Measurements from ENCODE around the gene PRLH. TPM values are rescaled to one million over a fixed set of nuclear protein-coding genes. Genes with fewer than 3 reads are reported as not detected.

Gene PRLH
- total RNA-seq, 1 donor from 2014 or later: not detected

GRCh38 chr2:237572021-237572741 lies 5.8 kb downstream of the PRLH start:
- TF ChIP-seq CTCF (IDR thresholded peaks at IDR 0.05; ENCODE audit: insufficient read depth, low read length, severe bottlenecking): peak; percentile 98
- H3K27me3 ChIP-seq (ENCODE audit: control insufficient read depth, insufficient read depth, low read length): no peaks in the 10 kb centered on the region
- peak; percentile 74 for DNase-seq (ENCODE audit: low read depth)
- FAIRE-seq: peak; percentile 93
- H3K36me3 ChIP-seq (ENCODE audit: control insufficient read depth, insufficient read depth, low read length): no peaks in the 10 kb centered on the region
- H3K4me3 ChIP-seq (ENCODE audit: low read depth, low read length): no peak overlapping the region

- FAIRE-seq (no peak), DNase-seq (ENCODE audit: low read depth) (no peak)
- Histone ChIP-seq H3K36me3 (ENCODE audit: control insufficient read depth, insufficient read depth, low read length) (no peaks in the 10 kb centered on the region), H3K4me3 (ENCODE audit: low read depth, low read length) (no peak overlapping the region), H3K27me3 (ENCODE audit: control insufficient read depth, insufficient read depth, low read length) (no peaks in the 10 kb centered on the region)
- no peak for TF ChIP-seq CTCF (IDR thresholded peaks at IDR 0.05; ENCODE audit: insufficient read depth, low read length, severe bottlenecking)
Observed at GRCh38 chr2:237572742-237573101, 6.3 kb downstream of the PRLH start.

- Histone ChIP-seq H3K4me3 (ENCODE audit: low read depth, low read length) (no peak overlapping the region), H3K36me3 (ENCODE audit: control insufficient read depth, insufficient read depth, low read length) (no peaks in the 10 kb centered on the region), H3K27me3 (ENCODE audit: control insufficient read depth, insufficient read depth, low read length) (no peaks in the 10 kb centered on the region)
- no peak for TF ChIP-seq CTCF (IDR thresholded peaks at IDR 0.05; ENCODE audit: insufficient read depth, low read length, severe bottlenecking)
- FAIRE-seq (no peak), DNase-seq (ENCODE audit: low read depth) (no peak)
Observed at GRCh38 chr2:237573721-237574415, 7.5 kb downstream of the PRLH start.

GRCh38 chr2:237574467-237574866 lies 8.1 kb downstream of the PRLH start:
- TF ChIP-seq CTCF (IDR thresholded peaks at IDR 0.05; ENCODE audit: insufficient read depth, low read length, severe bottlenecking): no peak
- no peak overlapping the region for H3K4me3 ChIP-seq (ENCODE audit: low read depth, low read length)
- FAIRE-seq: no peak
- no peaks in the 10 kb centered on the region for H3K36me3 ChIP-seq (ENCODE audit: control insufficient read depth, insufficient read depth, low read length)
- DNase-seq (ENCODE audit: low read depth): no peak
- H3K27me3 ChIP-seq (ENCODE audit: control insufficient read depth, insufficient read depth, low read length): no peaks in the 10 kb centered on the region

- peak overlapping the region; percentile 8 for H3K4me3 ChIP-seq (ENCODE audit: low read depth, low read length)
- no peaks in the 10 kb centered on the region for H3K27me3 ChIP-seq (ENCODE audit: control insufficient read depth, insufficient read depth, low read length)
- peak; percentile 53 for TF ChIP-seq CTCF (IDR thresholded peaks at IDR 0.05; ENCODE audit: insufficient read depth, low read length, severe bottlenecking)
- FAIRE-seq (peak; percentile 84), DNase-seq (ENCODE audit: low read depth) (peak; percentile 82)
- H3K36me3 ChIP-seq (ENCODE audit: control insufficient read depth, insufficient read depth, low read length): no peaks in the 10 kb centered on the region
Observed at GRCh38 chr2:237574894-237575868, 8.8 kb downstream of the PRLH start.

Measured in bronchial epithelial cell (primary cell).